GM19324 (cell line): ENCODE data around the gene CLMN.

Source experiments
- ATAC-seq: cut with Tn5 transposase; IDR thresholded peaks from one replicate; pipeline ENCODE4 v1.9.1; 2021; ENCODE audit warnings: mild to moderate bottlenecking, moderate library complexity; ENCODE audit not compliant: unreplicated experiment, low FRiP score

The CLMN gene

DNA sequence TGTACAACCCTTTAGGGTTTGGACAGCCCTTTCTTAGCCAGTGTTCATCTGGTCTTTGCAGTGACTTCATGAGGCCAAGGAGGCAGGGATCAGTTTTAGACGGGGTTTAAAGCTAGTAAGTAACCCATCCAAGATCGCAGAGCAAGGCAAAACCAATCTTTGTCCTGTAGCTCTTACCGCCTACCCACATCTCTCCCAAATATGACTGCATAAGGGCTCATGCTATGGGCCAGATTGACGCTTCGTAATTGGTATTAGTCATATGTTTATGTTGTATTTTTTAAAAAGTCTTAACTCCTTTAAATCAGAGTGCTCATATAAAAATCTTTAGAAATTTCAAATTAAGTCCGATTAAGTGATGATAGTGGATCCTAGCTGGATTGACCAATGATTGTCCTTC lies 3.7 kb upstream of the CLMN start:
- no peak for ATAC-seq

DNA sequence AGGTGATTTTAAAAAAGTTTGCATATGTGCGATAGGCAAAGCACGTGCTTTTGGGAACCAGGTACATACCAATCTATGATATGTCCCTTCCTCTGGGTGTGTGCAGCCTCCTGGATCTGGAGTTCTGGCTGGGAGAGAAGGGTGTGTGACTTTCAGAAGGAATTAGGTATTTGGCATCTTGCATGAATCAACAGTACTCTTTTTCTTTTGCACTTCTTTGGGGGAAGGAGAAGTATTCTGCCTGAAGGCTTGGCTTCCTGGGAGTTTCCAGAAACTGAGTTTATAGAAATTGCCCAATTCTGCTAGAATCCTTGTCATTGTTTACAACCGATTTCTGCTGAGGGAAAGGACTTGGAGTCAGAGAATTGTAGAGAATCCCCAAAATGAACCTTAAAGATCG lies 2.9 kb upstream of the CLMN start:
- no peak for ATAC-seq

GRCh38 chr14:95321693-95322455 lies 2.2 kb upstream of the CLMN start:
- no peak for ATAC-seq

DNA sequence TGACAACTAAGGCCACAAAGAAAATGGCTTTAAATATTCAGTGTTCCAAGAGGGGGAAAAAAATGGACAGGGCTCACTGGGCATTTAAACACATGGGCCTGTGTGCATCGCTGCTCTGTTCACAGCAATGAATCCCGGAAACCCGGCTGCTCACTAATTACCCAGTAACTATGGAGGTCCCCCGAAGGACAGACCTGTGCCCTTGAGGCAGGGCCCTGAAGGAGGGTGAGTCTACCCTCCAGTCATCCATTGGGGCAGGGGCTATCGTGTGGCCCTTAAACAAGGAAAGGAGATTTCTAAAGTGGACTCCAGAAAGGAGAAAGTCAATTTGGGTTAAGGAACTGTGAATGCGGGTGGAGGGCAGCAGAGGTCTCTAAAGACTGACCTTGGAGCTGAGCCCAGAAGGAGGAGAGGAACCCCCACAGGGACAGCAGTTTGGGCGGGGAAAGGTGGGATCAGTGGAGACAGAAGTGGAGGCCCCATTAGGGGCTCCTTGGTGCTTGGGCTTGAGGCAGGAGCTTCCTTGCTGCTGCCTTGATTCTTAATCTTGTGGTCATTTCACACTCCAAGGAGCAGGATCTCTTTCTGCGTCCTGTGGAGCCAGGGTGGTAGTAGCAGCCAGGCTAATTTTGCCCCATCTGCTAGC lies 1.4 kb upstream of the CLMN start:
- ATAC-seq: no peak

DNA sequence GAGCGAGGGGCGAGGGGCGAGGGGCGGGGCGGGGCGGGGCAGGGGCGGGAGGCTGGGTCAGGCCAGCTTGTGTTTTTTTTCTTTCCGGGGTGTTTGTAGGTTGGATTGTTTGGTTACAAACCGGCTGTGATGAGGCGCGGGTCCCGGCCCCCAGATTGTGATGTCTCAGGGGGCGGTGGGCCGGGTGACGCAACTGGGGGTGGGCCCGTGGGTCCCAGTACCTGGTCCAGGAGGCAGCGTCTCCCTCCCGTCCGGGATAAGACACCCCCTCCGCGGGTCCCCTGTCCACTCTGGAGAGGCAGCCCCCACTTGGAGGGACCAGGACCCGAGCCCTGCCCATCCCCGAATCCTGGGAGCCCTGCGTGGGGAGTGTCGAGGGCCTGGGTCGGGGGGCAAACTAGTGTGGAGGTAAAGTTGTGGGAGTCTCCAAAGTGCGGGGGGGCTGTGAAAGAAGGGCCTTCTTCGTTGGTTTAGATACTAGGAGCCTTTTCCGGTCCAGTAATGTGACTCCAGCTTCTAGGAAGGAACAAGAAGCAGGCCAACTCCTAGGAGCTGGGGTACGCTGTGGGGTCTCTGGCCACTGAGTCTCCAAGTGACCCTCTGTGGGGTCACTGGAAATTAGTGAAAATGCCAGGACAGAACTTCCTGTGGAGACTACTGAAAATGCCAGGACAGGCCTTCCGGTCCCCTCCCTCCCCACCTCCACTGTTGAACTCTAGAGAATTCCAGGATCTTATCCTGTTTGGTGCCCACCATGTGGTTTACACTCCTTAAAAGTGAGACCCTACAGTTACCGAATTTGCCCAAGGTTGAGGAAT lies 579 bp upstream of the CLMN start:
- ATAC-seq: no peak

GRCh38 chr14:95318399-95319311 lies 1.1 kb downstream of the CLMN start:
- ATAC-seq: no peak

- no peak for ATAC-seq
Observed at GRCh38 chr14:95317817-95318343, 1.8 kb downstream of the CLMN start.

DNA sequence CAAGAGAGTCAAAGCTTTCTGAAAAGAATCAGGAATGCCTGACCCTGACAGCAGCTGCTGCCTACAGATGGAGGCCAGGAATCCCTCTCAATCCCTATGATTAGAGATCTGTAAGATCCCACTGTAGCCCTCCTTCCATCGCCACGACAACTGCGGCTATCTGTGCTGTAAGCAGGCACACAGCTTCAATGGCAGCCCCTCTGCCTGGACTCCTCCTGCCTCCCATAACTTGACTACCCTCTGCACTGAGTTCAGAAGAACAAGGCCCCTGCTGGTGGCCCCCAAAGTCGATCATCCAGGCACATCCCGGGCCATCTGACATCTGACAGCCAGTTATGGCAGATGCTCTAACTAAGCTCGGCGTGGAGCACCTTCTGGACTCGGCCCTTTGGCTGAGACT lies 2.9 kb downstream of the CLMN start:
- ATAC-seq: no peak

DNA sequence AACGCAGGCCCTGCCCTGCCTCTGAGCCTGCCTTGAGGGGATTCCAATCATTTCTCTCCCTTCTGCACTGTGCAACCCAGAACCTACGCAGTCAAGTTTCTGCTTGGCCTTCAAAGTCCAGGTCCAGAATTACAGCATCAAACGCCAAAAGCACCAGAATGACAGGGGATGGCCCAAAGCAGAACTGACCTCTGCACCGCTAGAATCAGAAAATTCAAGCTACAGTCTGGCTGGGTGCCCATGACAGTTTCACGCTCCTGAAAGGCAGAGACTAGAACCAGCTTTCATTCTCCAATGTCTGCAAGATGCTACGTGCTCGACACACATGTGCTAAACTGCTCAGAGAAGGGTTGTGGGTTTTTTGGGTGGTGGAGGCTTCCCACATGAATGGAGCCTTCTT lies 4.1 kb downstream of the CLMN start:
- no peak for ATAC-seq

GRCh38 chr14:95315156-95315555 lies 4.6 kb downstream of the CLMN start:
- ATAC-seq: no peak

GRCh38 chr14:95314609-95315008 lies 5.1 kb downstream of the CLMN start:
- ATAC-seq: no peak

- ATAC-seq: no peak
Observed at GRCh38 chr14:95313707-95314106, 6.0 kb downstream of the CLMN start.

GRCh38 chr14:95313190-95313589 lies 6.5 kb downstream of the CLMN start:
- no peak for ATAC-seq

DNA sequence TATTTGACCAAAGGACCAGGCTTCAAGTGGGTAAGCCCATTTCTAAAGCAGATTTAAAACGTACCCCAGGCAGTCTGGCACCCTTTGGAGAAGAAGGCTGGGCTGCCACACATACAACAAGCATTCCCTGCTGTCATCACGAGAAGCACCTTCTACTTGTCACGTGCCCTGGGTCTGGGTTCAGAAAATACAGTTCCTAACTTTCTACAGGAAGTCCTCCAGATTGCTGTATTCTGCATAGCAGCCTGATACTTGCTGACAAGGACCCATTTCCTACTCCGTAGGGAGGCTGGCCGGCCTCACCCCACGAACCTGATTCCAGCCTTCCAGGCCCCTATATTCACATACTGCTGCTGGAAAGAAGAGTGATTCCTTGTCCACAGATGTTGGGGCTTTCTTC lies 7.4 kb downstream of the CLMN start:
- no peak for ATAC-seq

DNA sequence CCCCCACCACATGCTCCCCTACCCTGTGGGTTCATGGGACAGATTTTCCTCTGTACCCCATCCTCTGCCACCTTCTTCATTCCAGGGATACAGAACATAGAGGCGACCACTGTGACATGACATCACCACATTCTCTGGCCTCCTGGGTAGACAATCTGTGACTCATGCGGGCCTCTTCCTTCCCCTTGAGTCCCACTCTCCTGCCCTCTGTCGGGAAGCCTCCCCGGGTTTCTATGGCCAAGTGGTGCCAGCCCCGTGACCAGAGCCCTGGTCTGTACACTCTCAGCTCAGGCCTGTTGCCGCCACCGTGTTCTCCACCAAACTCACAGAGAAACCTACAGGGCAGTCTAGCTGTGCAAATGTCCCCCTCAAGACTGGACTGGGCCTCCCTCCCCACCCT lies 8.0 kb downstream of the CLMN start:
- ATAC-seq: no peak

DNA sequence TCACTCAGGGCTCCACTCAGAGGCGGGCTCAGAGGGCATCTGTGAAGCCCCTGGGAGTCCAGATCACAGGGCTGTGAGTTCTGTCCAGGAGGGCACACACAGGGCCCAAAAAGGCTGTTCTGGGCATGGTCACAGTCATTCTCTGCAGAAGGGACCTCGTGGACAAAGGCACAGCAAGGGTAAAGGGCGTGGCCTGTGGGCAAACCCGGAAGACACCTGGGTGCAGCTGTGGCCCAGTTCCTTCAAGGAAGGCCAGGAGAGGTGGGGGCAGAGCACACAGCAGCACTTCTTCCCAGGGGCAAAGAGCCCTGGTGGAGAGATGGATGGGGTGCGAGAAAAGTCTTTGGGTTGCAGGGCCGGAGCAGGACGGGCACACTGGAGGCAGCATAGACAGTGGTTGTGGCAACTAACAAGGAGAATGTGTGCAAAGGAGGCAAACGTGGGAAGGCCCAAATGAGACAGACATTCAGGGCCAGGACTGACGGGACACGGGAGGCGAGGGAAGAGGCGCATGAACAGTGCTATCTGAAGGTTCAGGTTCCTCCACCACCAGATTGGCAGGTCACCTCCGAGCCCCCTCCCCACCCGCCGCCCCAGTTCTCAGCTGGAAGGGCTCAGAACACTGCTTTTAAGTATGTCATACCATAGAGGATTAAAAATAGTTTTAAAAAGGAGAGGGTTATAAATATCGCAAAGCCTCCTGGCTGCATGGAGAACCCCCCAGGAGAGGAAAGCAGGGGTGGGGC lies 8.9 kb downstream of the CLMN start:
- ATAC-seq: no peak

GRCh38 chr14:95309261-95310051 lies 10.3 kb downstream of the CLMN start:
- no peak for ATAC-seq

- no peak for ATAC-seq
Observed at GRCh38 chr14:95308073-95308472, 11.6 kb downstream of the CLMN start.
